ENCODE data around the gene IL1B. TPM values are rescaled to one million over a fixed set of nuclear protein-coding genes. Genes with fewer than 3 reads are reported as not detected.

IL1B gene
- total and polyA plus RNA-seq, 7 experiments from 2014 or later: 0.17 to 615 (median 1.1) TPM; not detected in 2

- Histone ChIP-seq H3K27me3 (ENCODE audit: control insufficient read depth in 2 of 2, insufficient read depth in 2 of 2, low read length in 2 of 2) (no peaks in the 10 kb centered on the region), H3K27ac (ENCODE audit: low read depth, low read length) (no peak overlapping the region), H3K4me3 (ENCODE audit: low read length) (no peak overlapping the region), H3K36me3 (ENCODE audit: control insufficient read depth in 2 of 3, insufficient read depth in 3 of 3, low read length in 3 of 3) (no peaks in the 10 kb centered on the region), H3K9me3 (ENCODE audit: control insufficient read depth in 2 of 3, low read length in 3 of 3) (peaks cover 0 to 5% (median 0%) of the 10 kb centered on the region in 3 experiments), H3K4me1 (ENCODE audit: control insufficient read depth in 2 of 2, insufficient read depth in 2 of 2, low read length in 2 of 2) (peaks cover 0 to 8% of the 10 kb centered on the region in 2 donors)
- DNase-seq (no peak), ATAC-seq (no peak)
- ChIA-PET POLR2A (no interaction called here), CTCF (no interaction called here)
- peaks cover 0 to 17% (median 7%) of the 10 kb centered on the region in 11 donors for H3K9me3 Mint-ChIP-seq
- H3K27me3 Mint-ChIP-seq: no peaks in the 10 kb centered on the region
- peak overlapping the region in 3 of 9 donors; percentile 26 to 74 (median 50) for H3K27ac Mint-ChIP-seq
- H3K36me3 Mint-ChIP-seq: peaks cover 0 to 24% (median 5%) of the 10 kb centered on the region in 5 donors
- peaks cover 14 to 20% (median 18%) of the 10 kb centered on the region in 7 donors for H3K4me1 Mint-ChIP-seq
- intact Hi-C loops (cut with micrococcal nuclease): no loop called here
- H3K4me3 Mint-ChIP-seq: peak overlapping the region in 1 of 10 donors; percentile 4
These were observed 25.2 kb downstream of the IL1B start for GRCh38 chr2:112811276-112811831.

- H3K9me3 ChIP-seq (ENCODE audit: control insufficient read depth in 2 of 3, low read length in 3 of 3): peaks cover 0 to 5% (median 0%) of the 10 kb centered on the region in 3 experiments
- H3K4me1 ChIP-seq (ENCODE audit: control insufficient read depth in 2 of 2, insufficient read depth in 2 of 2, low read length in 2 of 2): peaks cover 0 to 8% of the 10 kb centered on the region in 2 donors
- ChIA-PET POLR2A (no interaction called here), CTCF (interaction anchor here (0.6 kb wide), 1 partner anchor 92 kb away, joined by 4 read pairs; no protein-coding TSS in a partner anchor)
- no peak overlapping the region for H3K4me3 Mint-ChIP-seq
- H3K4me3 ChIP-seq (ENCODE audit: low read length): no peak overlapping the region
- H3K27ac ChIP-seq (ENCODE audit: low read depth, low read length): no peak overlapping the region
- intact Hi-C loops (cut with micrococcal nuclease): no loop called here
- H3K4me1 Mint-ChIP-seq: peaks cover 14 to 28% (median 18%) of the 10 kb centered on the region in 7 donors
- no peaks in the 10 kb centered on the region for H3K27me3 ChIP-seq (ENCODE audit: control insufficient read depth in 2 of 2, insufficient read depth in 2 of 2, low read length in 2 of 2)
- H3K36me3 ChIP-seq (ENCODE audit: control insufficient read depth in 2 of 3, insufficient read depth in 3 of 3, low read length in 3 of 3): no peaks in the 10 kb centered on the region
- DNase-seq: no peak
- H3K27me3 Mint-ChIP-seq: no peaks in the 10 kb centered on the region
- H3K27ac Mint-ChIP-seq: no peak overlapping the region
- H3K9me3 Mint-ChIP-seq: peaks cover 0 to 19% (median 7%) of the 10 kb centered on the region in 11 donors
- ATAC-seq: no peak
- H3K36me3 Mint-ChIP-seq: peaks cover 0 to 30% (median 5%) of the 10 kb centered on the region in 5 donors
These were observed 27.5 kb downstream of the IL1B start for GRCh38 chr2:112809112-112809511.

- peaks cover 0 to 5% (median 0%) of the 10 kb centered on the region in 3 experiments for H3K9me3 ChIP-seq (ENCODE audit: control insufficient read depth in 2 of 3, low read length in 3 of 3)
- peaks cover 10 to 35% (median 12%) of the 10 kb centered on the region in 7 donors for H3K4me1 Mint-ChIP-seq
- H3K4me1 ChIP-seq (ENCODE audit: control insufficient read depth in 2 of 2, insufficient read depth in 2 of 2, low read length in 2 of 2): peaks cover 0 to 8% of the 10 kb centered on the region in 2 donors
- peaks cover 0 to 21% (median 7%) of the 10 kb centered on the region in 11 donors for H3K9me3 Mint-ChIP-seq
- peaks cover 0 to 32% (median 5%) of the 10 kb centered on the region in 5 donors for H3K36me3 Mint-ChIP-seq
- ATAC-seq: no peak
- no peaks in the 10 kb centered on the region for H3K27me3 ChIP-seq (ENCODE audit: control insufficient read depth in 2 of 2, insufficient read depth in 2 of 2, low read length in 2 of 2)
- no peak for DNase-seq
- no peak overlapping the region for H3K4me3 Mint-ChIP-seq
- POLR2A ChIA-PET: no interaction called here
- intact Hi-C loops (cut with micrococcal nuclease): no loop called here
- H3K27ac ChIP-seq (ENCODE audit: low read depth, low read length): no peak overlapping the region
- H3K27me3 Mint-ChIP-seq: no peaks in the 10 kb centered on the region
- H3K36me3 ChIP-seq (ENCODE audit: control insufficient read depth in 2 of 3, insufficient read depth in 3 of 3, low read length in 3 of 3): no peaks in the 10 kb centered on the region
- CTCF ChIA-PET: no interaction called here
- H3K27ac Mint-ChIP-seq: no peak overlapping the region
- no peak overlapping the region for H3K4me3 ChIP-seq (ENCODE audit: low read length)
These were observed 29.3 kb downstream of the IL1B start for GRCh38 chr2:112807233-112807807.

- intact Hi-C loops (cut with micrococcal nuclease): no loop called here
- Mint-ChIP-seq H3K9me3 (peaks cover 0 to 21% (median 7%) of the 10 kb centered on the region in 11 donors), H3K4me3 (no peak overlapping the region), H3K27me3 (no peaks in the 10 kb centered on the region), H3K27ac (peak overlapping the region in 1 of 9 donors; percentile 66), H3K36me3 (peaks cover 0 to 26% (median 5%) of the 10 kb centered on the region in 5 donors), H3K4me1 (peaks cover 0 to 33% (median 0%) of the 10 kb centered on the region in 7 donors)
- H3K27ac ChIP-seq (ENCODE audit: low read depth, low read length): no peak overlapping the region
- no peak overlapping the region for H3K4me3 ChIP-seq (ENCODE audit: low read length)
- ChIA-PET CTCF (interaction anchor here (0.6 kb wide), 1 partner anchor 142 kb away, joined by 3 read pairs; no protein-coding TSS in a partner anchor), POLR2A (no interaction called here)
- no peaks in the 10 kb centered on the region for H3K36me3 ChIP-seq (ENCODE audit: control insufficient read depth in 2 of 3, insufficient read depth in 3 of 3, low read length in 3 of 3)
- ATAC-seq (no peak), DNase-seq (no peak)
- no peaks in the 10 kb centered on the region for H3K4me1 ChIP-seq (ENCODE audit: control insufficient read depth in 2 of 2, insufficient read depth in 2 of 2, low read length in 2 of 2)
- H3K27me3 ChIP-seq (ENCODE audit: control insufficient read depth in 2 of 2, insufficient read depth in 2 of 2, low read length in 2 of 2): no peaks in the 10 kb centered on the region
- H3K9me3 ChIP-seq (ENCODE audit: control insufficient read depth in 2 of 3, low read length in 3 of 3): peaks cover 0 to 5% (median 0%) of the 10 kb centered on the region in 3 experiments
These were observed 31.0 kb downstream of the IL1B start for GRCh38 chr2:112805542-112805941.

GRCh38 chr2:112803691-112804521 lies 32.7 kb downstream of the IL1B start:
- H3K36me3 ChIP-seq (ENCODE audit: control insufficient read depth in 2 of 3, insufficient read depth in 3 of 3, low read length in 3 of 3): no peaks in the 10 kb centered on the region
- no peaks in the 10 kb centered on the region for H3K27me3 Mint-ChIP-seq
- H3K36me3 Mint-ChIP-seq: peaks cover 0 to 30% (median 5%) of the 10 kb centered on the region in 5 donors
- H3K27me3 ChIP-seq (ENCODE audit: control insufficient read depth in 2 of 2, insufficient read depth in 2 of 2, low read length in 2 of 2): no peaks in the 10 kb centered on the region
- peak overlapping the region in 1 of 10 donors; percentile 21 for H3K4me3 Mint-ChIP-seq
- no peaks in the 10 kb centered on the region for H3K4me1 ChIP-seq (ENCODE audit: control insufficient read depth in 2 of 2, insufficient read depth in 2 of 2, low read length in 2 of 2)
- CTCF ChIA-PET: no interaction called here
- DNase-seq (no peak), ATAC-seq (no peak)
- intact Hi-C loops (cut with micrococcal nuclease): no loop called here
- peaks cover 0 to 46% (median 0%) of the 10 kb centered on the region in 7 donors for H3K4me1 Mint-ChIP-seq
- H3K9me3 ChIP-seq (ENCODE audit: control insufficient read depth in 2 of 3, low read length in 3 of 3): peaks cover 0 to 5% (median 0%) of the 10 kb centered on the region in 3 experiments
- H3K27ac ChIP-seq (ENCODE audit: low read depth, low read length): no peak overlapping the region
- H3K4me3 ChIP-seq (ENCODE audit: low read length): no peak overlapping the region
- POLR2A ChIA-PET: no interaction called here
- peak overlapping the region in 1 of 9 donors; percentile 77 for H3K27ac Mint-ChIP-seq
- H3K9me3 Mint-ChIP-seq: peaks cover 0 to 19% (median 7%) of the 10 kb centered on the region in 11 donors

GRCh38 chr2:112800881-112801583 lies 35.5 kb downstream of the IL1B start:
- H3K27me3 Mint-ChIP-seq: peaks cover 0 to 6% (median 0%) of the 10 kb centered on the region in 5 donors
- H3K9me3 Mint-ChIP-seq: peaks cover 0 to 13% (median 0%) of the 10 kb centered on the region in 11 donors
- H3K36me3 Mint-ChIP-seq: peaks cover 0 to 23% (median 0%) of the 10 kb centered on the region in 5 donors
- Histone ChIP-seq H3K9me3 (ENCODE audit: control insufficient read depth in 2 of 3, low read length in 3 of 3) (no peaks in the 10 kb centered on the region), H3K4me1 (ENCODE audit: control insufficient read depth in 2 of 2, insufficient read depth in 2 of 2, low read length in 2 of 2) (no peaks in the 10 kb centered on the region), H3K36me3 (ENCODE audit: control insufficient read depth in 2 of 3, insufficient read depth in 3 of 3, low read length in 3 of 3) (no peaks in the 10 kb centered on the region), H3K27me3 (ENCODE audit: control insufficient read depth in 2 of 2, insufficient read depth in 2 of 2, low read length in 2 of 2) (no peaks in the 10 kb centered on the region), H3K4me3 (ENCODE audit: low read length) (no peak overlapping the region), H3K27ac (ENCODE audit: low read depth, low read length) (no peak overlapping the region)
- POLR2A ChIA-PET: interaction anchor here (0.7 kb wide), 1 partner anchor 554 kb away, joined by 3 read pairs; no protein-coding TSS in a partner anchor
- CTCF ChIA-PET: interaction anchor here (0.5 kb wide), 1 partner anchor 51 kb away, joined by 5 read pairs; no protein-coding TSS in a partner anchor
- no peak overlapping the region for H3K27ac Mint-ChIP-seq
- no peak for ATAC-seq
- no peak for DNase-seq
- intact Hi-C loops (cut with micrococcal nuclease): no loop called here
- no peak overlapping the region for H3K4me3 Mint-ChIP-seq
- peaks cover 0 to 46% (median 0%) of the 10 kb centered on the region in 7 donors for H3K4me1 Mint-ChIP-seq
